OCI-LY7 (cell line): ENCODE measurements around the gene RUFY2.

Experiments used
- CTCF ChIP-seq: fragments of 200-600 bp; sonication (generic); conservative IDR thresholded peaks from 2 replicates; pipeline ENCODE4 v1.5.1; 2014; ENCODE audit warnings: mild to moderate bottlenecking, antibody characterized with exemption, low read length, moderate library complexity, mixed read lengths
- EZH2phosphoT487 ChIP-seq: fragments of 200-600 bp; sonication (generic); IDR thresholded peaks from 2 replicates; pipeline ENCODE4 v1.6.1; 2018; ENCODE audit warnings: low read depth, borderline replicate concordance, mild to moderate bottlenecking, mixed run types, antibody characterized with exemption, low read length, moderate library complexity, mixed read lengths

- no peak for TF ChIP-seq EZH2phosphoT487
- no peak for TF ChIP-seq CTCF
These were observed 105.8 kb downstream of the RUFY2 start for GRCh38 chr10:68301301-68301700.
